ENCODE data around the gene OVOL1. TPM values are rescaled to one million over a fixed set of nuclear protein-coding genes. Genes with fewer than 3 reads are reported as not detected.

The OVOL1 gene
- total and polyA plus RNA-seq, 8 donors, result 0.20 to 0.45 (median 0.34) TPM

- no peaks in the 10 kb centered on the region for H3K27me3 ChIP-seq
- DNase-seq, result no peak
- H3K27ac ChIP-seq, result no peak overlapping the region
- ATAC-seq, result peak; percentile 3
- intact Hi-C loops (cut with DNase I), result no loop called here
- no peak for TF ChIP-seq CTCF (IDR thresholded peaks at IDR 0.05)
- H3K4me3 ChIP-seq, result peak overlapping the region; percentile 38 to 44
- H3K4me1 ChIP-seq, result peaks cover 0 to 16% of the 10 kb centered on the region in 2 donors
- no peaks in the 10 kb centered on the region for H3K36me3 ChIP-seq
- no peaks in the 10 kb centered on the region for H3K9me3 ChIP-seq
Observed at GRCh38 chr11:65834202-65834601, 47.3 kb downstream of the OVOL1 start.

- Histone ChIP-seq H3K27me3 (no peaks in the 10 kb centered on the region), H3K36me3 (no peaks in the 10 kb centered on the region), H3K4me3 (no peak overlapping the region), H3K4me1 (no peaks in the 10 kb centered on the region), H3K27ac (no peak overlapping the region), H3K9me3 (no peaks in the 10 kb centered on the region)
- ATAC-seq, result no peak
- no peak for TF ChIP-seq CTCF (IDR thresholded peaks at IDR 0.05)
- intact Hi-C loops (cut with DNase I), result no loop called here
- no peak for DNase-seq
Observed at GRCh38 chr11:65842144-65842543, 55.3 kb downstream of the OVOL1 start.

GRCh38 chr11:65843811-65844210 is 56.9 kb downstream of the OVOL1 start:
- Histone ChIP-seq H3K4me1 (no peaks in the 10 kb centered on the region), H3K36me3 (no peaks in the 10 kb centered on the region), H3K4me3 (no peak overlapping the region), H3K9me3 (no peaks in the 10 kb centered on the region), H3K27ac (no peak overlapping the region), H3K27me3 (no peaks in the 10 kb centered on the region)
- no peak for TF ChIP-seq CTCF (IDR thresholded peaks at IDR 0.05)
- intact Hi-C loops (cut with DNase I), result no loop called here
- DNase-seq (no peak), ATAC-seq (no peak)

GRCh38 chr11:65844231-65844872 is 57.5 kb downstream of the OVOL1 start:
- no peak overlapping the region for H3K4me3 ChIP-seq
- no peak for ATAC-seq
- H3K27me3 ChIP-seq, result no peaks in the 10 kb centered on the region
- H3K27ac ChIP-seq, result no peak overlapping the region
- no peak for DNase-seq
- intact Hi-C loops (cut with DNase I), result no loop called here
- no peaks in the 10 kb centered on the region for H3K36me3 ChIP-seq
- H3K9me3 ChIP-seq, result no peaks in the 10 kb centered on the region
- no peaks in the 10 kb centered on the region for H3K4me1 ChIP-seq
- no peak for TF ChIP-seq CTCF (IDR thresholded peaks at IDR 0.05)

Other genes with a start within 250 kb of the OVOL1 start
- 100 to 1,000 TPM in 1 of 2 donors, 10 to 100 TPM in 1; 70.8 to 157 TPM for gene LTBP3, start 228.7 kb upstream of the OVOL1 start, total RNA-seq
- 100 to 1,000 TPM; 235 to 322 (median 257) TPM for gene LTBP3, start 228.7 kb upstream of the OVOL1 start, polyA plus RNA-seq (ENCODE audit: insufficient read length in 6 of 6)
- gene ZNRD2, start 216.6 kb upstream of the OVOL1 start, total RNA-seq, result 10 to 100 TPM; 21.7 to 32.3 TPM
- gene ZNRD2, start 216.6 kb upstream of the OVOL1 start, polyA plus RNA-seq (ENCODE audit: insufficient read length in 6 of 6), result 10 to 100 TPM; 44.1 to 55.7 (median 54.2) TPM
- gene FAM89B, start 214.5 kb upstream of the OVOL1 start, total RNA-seq, result 10 to 100 TPM; 47.1 to 57.5 TPM
- 10 to 100 TPM; 20.7 to 35.7 (median 31.8) TPM for gene FAM89B, start 214.5 kb upstream of the OVOL1 start, polyA plus RNA-seq (ENCODE audit: insufficient read length in 6 of 6)
- 100 to 1,000 TPM in 1 of 2 donors, 10 to 100 TPM in 1; 57.0 to 133 TPM for gene EHBP1L1, start 211.0 kb upstream of the OVOL1 start, total RNA-seq
- gene EHBP1L1, start 211.0 kb upstream of the OVOL1 start, polyA plus RNA-seq (ENCODE audit: insufficient read length in 6 of 6), result 10 to 100 TPM; 28.5 to 39.7 (median 35.4) TPM
- 1 to 10 TPM in 1 of 2 donors, not detected in 1; 2.0 TPM for gene KCNK7, start 191.3 kb upstream of the OVOL1 start, total RNA-seq
- gene KCNK7, start 191.3 kb upstream of the OVOL1 start, polyA plus RNA-seq (ENCODE audit: insufficient read length in 6 of 6), result 1 to 10 TPM in 1 of 6 donors, under 1 TPM in 5; 0.21 to 1.2 (median 0.47) TPM
- 100 to 1,000 TPM in 1 of 2 donors, 10 to 100 TPM in 1; 74.7 to 100 TPM for gene MAP3K11, start 172.8 kb upstream of the OVOL1 start, total RNA-seq
- 10 to 100 TPM; 43.9 to 64.0 (median 56.6) TPM for gene MAP3K11, start 172.8 kb upstream of the OVOL1 start, polyA plus RNA-seq (ENCODE audit: insufficient read length in 6 of 6)
- 10 to 100 TPM; 36.7 to 44.5 TPM for gene PCNX3, start 171.3 kb upstream of the OVOL1 start, total RNA-seq
- 10 to 100 TPM; 19.9 to 35.4 (median 25.3) TPM for gene PCNX3, start 171.3 kb upstream of the OVOL1 start, polyA plus RNA-seq (ENCODE audit: insufficient read length in 6 of 6)
- gene SIPA1, start 149.0 kb upstream of the OVOL1 start, total RNA-seq, result 100 to 1,000 TPM in 1 of 2 donors, 10 to 100 TPM in 1; 77.3 to 107 TPM
- 10 to 100 TPM; 40.5 to 57.3 (median 46.8) TPM for gene SIPA1, start 149.0 kb upstream of the OVOL1 start, polyA plus RNA-seq (ENCODE audit: insufficient read length in 6 of 6)
- gene RELA, start 124.1 kb upstream of the OVOL1 start, total RNA-seq, result 10 to 100 TPM; 56.5 to 67.9 TPM
- 10 to 100 TPM; 51.3 to 70.6 (median 58.8) TPM for gene RELA, start 124.1 kb upstream of the OVOL1 start, polyA plus RNA-seq (ENCODE audit: insufficient read length in 6 of 6)
- 10 to 100 TPM; 57.0 to 67.1 TPM for gene KAT5, start 74.8 kb upstream of the OVOL1 start, total RNA-seq
- gene KAT5, start 74.8 kb upstream of the OVOL1 start, polyA plus RNA-seq (ENCODE audit: insufficient read length in 6 of 6), result 10 to 100 TPM; 58.4 to 69.2 (median 64.5) TPM
- 10 to 100 TPM; 46.0 to 70.1 TPM for gene RNASEH2C, start 66.3 kb upstream of the OVOL1 start, total RNA-seq
- 10 to 100 TPM; 34.7 to 52.5 (median 37.2) TPM for gene RNASEH2C, start 66.3 kb upstream of the OVOL1 start, polyA plus RNA-seq (ENCODE audit: insufficient read length in 6 of 6)
- 10 to 100 TPM; 22.6 to 39.0 TPM for gene AP5B1, start 6.1 kb upstream of the OVOL1 start, total RNA-seq
- 1 to 10 TPM; 2.9 to 4.5 (median 3.5) TPM for gene AP5B1, start 6.1 kb upstream of the OVOL1 start, polyA plus RNA-seq (ENCODE audit: insufficient read length in 6 of 6)
- gene SNX32, start 46.9 kb downstream of the OVOL1 start, total RNA-seq, result 1 to 10 TPM in 1 of 2 donors, under 1 TPM in 1; 0.24 to 1.9 TPM
- gene SNX32, start 46.9 kb downstream of the OVOL1 start, polyA plus RNA-seq (ENCODE audit: insufficient read length in 6 of 6), result 1 to 10 TPM; 2.5 to 4.4 (median 3.1) TPM
- gene CFL1, start 71.1 kb downstream of the OVOL1 start, total RNA-seq, result 1,000 to 10,000 TPM in 1 of 2 donors, 100 to 1,000 TPM in 1; 790 to 1,162 TPM
- gene CFL1, start 71.1 kb downstream of the OVOL1 start, polyA plus RNA-seq (ENCODE audit: insufficient read length in 6 of 6), result 100 to 1,000 TPM; 599 to 799 (median 752) TPM
- gene MUS81, start 73.4 kb downstream of the OVOL1 start, total RNA-seq, result 10 to 100 TPM; 43.4 to 50.7 TPM
- 10 to 100 TPM; 44.7 to 55.0 (median 52.0) TPM for gene MUS81, start 73.4 kb downstream of the OVOL1 start, polyA plus RNA-seq (ENCODE audit: insufficient read length in 6 of 6)
- 100 to 1,000 TPM in 1 of 2 donors, 10 to 100 TPM in 1; 67.6 to 113 TPM for gene EFEMP2, start 85.7 kb downstream of the OVOL1 start, total RNA-seq
- gene EFEMP2, start 85.7 kb downstream of the OVOL1 start, polyA plus RNA-seq (ENCODE audit: insufficient read length in 6 of 6), result 100 to 1,000 TPM; 111 to 169 (median 152) TPM
- 1 to 10 TPM; 5.8 to 9.1 TPM for gene CTSW, start 92.8 kb downstream of the OVOL1 start, total RNA-seq
- gene CTSW, start 92.8 kb downstream of the OVOL1 start, polyA plus RNA-seq (ENCODE audit: insufficient read length in 6 of 6), result 1 to 10 TPM; 2.7 to 7.2 (median 5.7) TPM
- gene FIBP, start 101.4 kb downstream of the OVOL1 start, total RNA-seq, result 10 to 100 TPM; 56.5 to 69.6 TPM
- gene FIBP, start 101.4 kb downstream of the OVOL1 start, polyA plus RNA-seq (ENCODE audit: insufficient read length in 6 of 6), result 10 to 100 TPM; 72.3 to 83.0 (median 77.7) TPM
- gene CCDC85B, start 103.6 kb downstream of the OVOL1 start, total RNA-seq, result 10 to 100 TPM; 23.3 to 32.0 TPM
- 10 to 100 TPM; 10.0 to 23.8 (median 15.1) TPM for gene CCDC85B, start 103.6 kb downstream of the OVOL1 start, polyA plus RNA-seq (ENCODE audit: insufficient read length in 6 of 6)
- 10 to 100 TPM in 1 of 2 donors, 1 to 10 TPM in 1; 3.4 to 16.3 TPM for gene FOSL1, start 113.3 kb downstream of the OVOL1 start, total RNA-seq
- gene FOSL1, start 113.3 kb downstream of the OVOL1 start, polyA plus RNA-seq (ENCODE audit: insufficient read length in 6 of 6), result under 1 TPM in 4 of 6 donors, not detected in 2; 0.17 to 0.22 (median 0.21) TPM
- gene C11orf68, start 132.0 kb downstream of the OVOL1 start, total RNA-seq, result 10 to 100 TPM; 29.6 to 35.0 TPM
- 10 to 100 TPM; 31.1 to 36.9 (median 34.4) TPM for gene C11orf68, start 132.0 kb downstream of the OVOL1 start, polyA plus RNA-seq (ENCODE audit: insufficient read length in 6 of 6)
- 10 to 100 TPM; 61.0 to 64.5 TPM for gene DRAP1, start 132.4 kb downstream of the OVOL1 start, total RNA-seq
- 100 to 1,000 TPM in 1 of 6 donors, 10 to 100 TPM in 5; 69.2 to 112 (median 91.8) TPM for gene DRAP1, start 132.4 kb downstream of the OVOL1 start, polyA plus RNA-seq (ENCODE audit: insufficient read length in 6 of 6)
- gene TSGA10IP, start 158.4 kb downstream of the OVOL1 start, total RNA-seq, result not detected
- gene TSGA10IP, start 158.4 kb downstream of the OVOL1 start, polyA plus RNA-seq (ENCODE audit: insufficient read length in 6 of 6), result 1 to 10 TPM in 1 of 6 donors, under 1 TPM in 4, not detected in 1; 0.26 to 1.0 (median 0.79) TPM
- 10 to 100 TPM; 34.1 to 50.8 TPM for gene SART1, start 174.7 kb downstream of the OVOL1 start, total RNA-seq
- gene SART1, start 174.7 kb downstream of the OVOL1 start, polyA plus RNA-seq (ENCODE audit: insufficient read length in 6 of 6), result 10 to 100 TPM; 40.0 to 55.4 (median 46.3) TPM
- gene EIF1AD, start 215.1 kb downstream of the OVOL1 start, total RNA-seq, result 10 to 100 TPM; 28.4 to 30.5 TPM
- gene EIF1AD, start 215.1 kb downstream of the OVOL1 start, polyA plus RNA-seq (ENCODE audit: insufficient read length in 6 of 6), result 10 to 100 TPM; 23.6 to 30.5 (median 27.4) TPM
- gene BANF1, start 215.4 kb downstream of the OVOL1 start, total RNA-seq, result 100 to 1,000 TPM; 161 to 183 TPM
- 100 to 1,000 TPM; 211 to 248 (median 228) TPM for gene BANF1, start 215.4 kb downstream of the OVOL1 start, polyA plus RNA-seq (ENCODE audit: insufficient read length in 6 of 6)
- gene CST6, start 224.9 kb downstream of the OVOL1 start, total RNA-seq, result 10 to 100 TPM; 20.3 to 46.5 TPM
- gene CST6, start 224.9 kb downstream of the OVOL1 start, polyA plus RNA-seq (ENCODE audit: insufficient read length in 6 of 6), result 1 to 10 TPM in 1 of 6 donors, under 1 TPM in 5; 0.18 to 1.3 (median 0.46) TPM
- 1 to 10 TPM; 1.2 to 2.6 TPM for gene CATSPER1, start 239.4 kb downstream of the OVOL1 start, total RNA-seq
- gene CATSPER1, start 239.4 kb downstream of the OVOL1 start, polyA plus RNA-seq (ENCODE audit: insufficient read length in 6 of 6), result under 1 TPM in 1 of 6 donors, not detected in 5; 0.24 TPM